OCI-LY1 (cell line): ENCODE results near the gene SLC49A3.

Experiments
- H2AFZ ChIP-seq: fragments of 200-600 bp; sonication (generic), shearing (Covaris generic); 2 replicates; pipeline ENCODE4 v1.6.0; 2014; ENCODE audit warnings: antibody characterized with exemption, mild to moderate bottlenecking, low read length
- H3F3A ChIP-seq: fragments of 200-600 bp; sonication (generic), shearing (Covaris generic); 2 replicates; pipeline ENCODE4 v1.6.0; 2014; ENCODE audit warnings: mild to moderate bottlenecking, antibody characterized with exemption, low read length, moderate library complexity; ENCODE audit not compliant: insufficient read depth
- H3K27ac ChIP-seq: fragments of 200-600 bp; sonication (generic); 2 replicates; pipeline ENCODE4 v1.5.1; 2014; ENCODE audit warnings: low read length, mixed run types, mild to moderate bottlenecking, low read depth; ENCODE audit not compliant: poor library complexity, severe bottlenecking
- H3K27me3 ChIP-seq: fragments of 200-600 bp; sonication (generic); 2 replicates; pipeline ENCODE4 v1.6.0; 2014; ENCODE audit warnings: antibody characterized with exemption, mild to moderate bottlenecking, low read length, moderate library complexity; ENCODE audit not compliant: insufficient read depth
- H3K36me3 ChIP-seq: fragments of 200-600 bp; sonication (generic); 2 replicates; pipeline ENCODE4 v1.6.1; 2014; ENCODE audit warnings: mild to moderate bottlenecking, antibody characterized with exemption, low read length, moderate library complexity, mixed read lengths; ENCODE audit not compliant: insufficient read depth
- H3K4me1 ChIP-seq: fragments of 200-600 bp; sonication (generic); 2 replicates; pipeline ENCODE4 v1.5.1; 2014; ENCODE audit warnings: mild to moderate bottlenecking, low read length, moderate library complexity; ENCODE audit not compliant: insufficient read depth, severe bottlenecking
- H3K4me2 ChIP-seq: fragments of 200-600 bp; sonication (generic), shearing (Covaris generic); 2 replicates; pipeline ENCODE4 v1.6.1; 2014; ENCODE audit warnings: low read length
- H3K4me3 ChIP-seq: fragments of 200-600 bp; sonication (generic); 2 replicates; pipeline ENCODE4 v1.5.1; 2014; ENCODE audit warnings: low read length, low read depth, mild to moderate bottlenecking, mixed read lengths; ENCODE audit not compliant: poor library complexity, severe bottlenecking
- H3K79me2 ChIP-seq: fragments of 200-600 bp; shearing (Covaris generic); 2 replicates; pipeline ENCODE4 v1.6.1; 2016; ENCODE audit warnings: mixed run types, low read length, mixed read lengths; ENCODE audit not compliant: insufficient read depth
- H3K9ac ChIP-seq: fragments of 200-600 bp; sonication (generic), shearing (Covaris generic); 2 replicates; pipeline ENCODE4 v1.6.1; 2014; ENCODE audit warnings: mild to moderate bottlenecking, low read length, mixed read lengths
- H3K9me2 ChIP-seq: fragments of 200-600 bp; sonication (generic), shearing (Covaris generic); 2 replicates; pipeline ENCODE4 v1.6.1; 2014; ENCODE audit warnings: low read depth, mild to moderate bottlenecking, low read length, mixed read lengths
- H3K9me3 ChIP-seq: fragments of 200-600 bp; shearing (Covaris generic); 2 replicates; pipeline ENCODE4 v1.6.1; 2014; ENCODE audit warnings: low read length, mixed read lengths
- H4K20me1 ChIP-seq: fragments of 200-600 bp; sonication (generic), shearing (Covaris generic); 2 replicates; pipeline ENCODE4 v1.6.0; 2016; ENCODE audit warnings: mild to moderate bottlenecking, low read length; ENCODE audit not compliant: insufficient read depth
- EZH2 ChIP-seq: fragments of 200-600 bp; sonication (generic), shearing (Covaris generic); IDR thresholded peaks from 2 replicates; pipeline ENCODE4 v1.8.0; 2017; ENCODE audit warnings: borderline replicate concordance, mixed run types, mild to moderate bottlenecking, antibody characterized with exemption, low read length, moderate library complexity, mixed read lengths
- TF ChIP-seq, protein P1 (sequence below): fragments of 200-600 bp; sonication (generic), shearing (Covaris generic); IDR thresholded peaks from 2 replicates; pipeline ENCODE4 v1.5.1; 2017; ENCODE audit warnings: mild to moderate bottlenecking, antibody characterized with exemption, low read length, moderate library complexity, mixed read lengths

The SLC49A3 gene

GRCh38 chr4:720111-720860, 31.3 kb upstream of the SLC49A3 start:
- no peaks in the 10 kb centered on the region for H3F3A ChIP-seq
- no peaks in the 10 kb centered on the region for H3K79me2 ChIP-seq
- H3K27me3 ChIP-seq, result no peaks in the 10 kb centered on the region
- H3K36me3 ChIP-seq, result no peaks in the 10 kb centered on the region
- H4K20me1 ChIP-seq, result no peaks in the 10 kb centered on the region
- no peaks in the 10 kb centered on the region for H3K9me3 ChIP-seq
- H3K4me2 ChIP-seq, result no peak overlapping the region
- H3K9ac ChIP-seq, result no peak overlapping the region
- H3K9me2 ChIP-seq, result no peaks in the 10 kb centered on the region
- TF ChIP-seq, protein P1, sequence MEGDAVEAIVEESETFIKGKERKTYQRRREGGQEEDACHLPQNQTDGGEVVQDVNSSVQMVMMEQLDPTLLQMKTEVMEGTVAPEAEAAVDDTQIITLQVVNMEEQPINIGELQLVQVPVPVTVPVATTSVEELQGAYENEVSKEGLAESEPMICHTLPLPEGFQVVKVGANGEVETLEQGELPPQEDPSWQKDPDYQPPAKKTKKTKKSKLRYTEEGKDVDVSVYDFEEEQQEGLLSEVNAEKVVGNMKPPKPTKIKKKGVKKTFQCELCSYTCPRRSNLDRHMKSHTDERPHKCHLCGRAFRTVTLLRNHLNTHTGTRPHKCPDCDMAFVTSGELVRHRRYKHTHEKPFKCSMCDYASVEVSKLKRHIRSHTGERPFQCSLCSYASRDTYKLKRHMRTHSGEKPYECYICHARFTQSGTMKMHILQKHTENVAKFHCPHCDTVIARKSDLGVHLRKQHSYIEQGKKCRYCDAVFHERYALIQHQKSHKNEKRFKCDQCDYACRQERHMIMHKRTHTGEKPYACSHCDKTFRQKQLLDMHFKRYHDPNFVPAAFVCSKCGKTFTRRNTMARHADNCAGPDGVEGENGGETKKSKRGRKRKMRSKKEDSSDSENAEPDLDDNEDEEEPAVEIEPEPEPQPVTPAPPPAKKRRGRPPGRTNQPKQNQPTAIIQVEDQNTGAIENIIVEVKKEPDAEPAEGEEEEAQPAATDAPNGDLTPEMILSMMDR, result no peak
- no peak for TF ChIP-seq EZH2
- no peak overlapping the region for H2AFZ ChIP-seq
- no peak overlapping the region for H3K4me3 ChIP-seq
- H3K27ac ChIP-seq, result no peak overlapping the region
- H3K4me1 ChIP-seq, result no peaks in the 10 kb centered on the region

DNA sequence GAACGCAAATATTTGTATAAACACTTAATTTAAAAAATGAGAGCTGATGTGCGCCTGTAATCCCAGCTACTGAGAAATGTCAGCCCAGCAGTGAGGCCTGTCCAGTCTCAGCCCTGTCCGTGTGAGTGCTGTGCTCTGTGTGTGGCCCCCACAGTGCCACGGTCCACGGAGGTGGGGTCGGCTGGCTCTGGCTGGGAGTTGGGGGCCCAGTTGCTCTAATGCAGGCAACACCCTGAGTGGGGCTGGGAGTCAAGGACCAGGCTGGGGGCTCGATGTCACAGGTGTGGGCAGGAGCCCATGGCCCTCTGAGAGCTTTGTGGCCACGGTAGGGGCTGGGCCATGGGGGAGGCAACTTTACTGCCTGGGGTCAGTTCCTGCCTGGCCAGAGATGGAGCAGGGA, 29.5 kb upstream of the SLC49A3 start:
- TF ChIP-seq, protein P1, result no peak
- TF ChIP-seq EZH2, result no peak
- Histone ChIP-seq H3K9me3 (no peaks in the 10 kb centered on the region), H3K9me2 (no peaks in the 10 kb centered on the region), H3K27ac (no peak overlapping the region), H2AFZ (no peak overlapping the region), H3K9ac (no peak overlapping the region), H3K79me2 (no peaks in the 10 kb centered on the region), H3K36me3 (no peaks in the 10 kb centered on the region), H3K4me3 (no peak overlapping the region), H3K4me2 (no peak overlapping the region), H3K4me1 (no peaks in the 10 kb centered on the region), H3K27me3 (no peaks in the 10 kb centered on the region), H3F3A (no peaks in the 10 kb centered on the region), H4K20me1 (no peaks in the 10 kb centered on the region)

DNA sequence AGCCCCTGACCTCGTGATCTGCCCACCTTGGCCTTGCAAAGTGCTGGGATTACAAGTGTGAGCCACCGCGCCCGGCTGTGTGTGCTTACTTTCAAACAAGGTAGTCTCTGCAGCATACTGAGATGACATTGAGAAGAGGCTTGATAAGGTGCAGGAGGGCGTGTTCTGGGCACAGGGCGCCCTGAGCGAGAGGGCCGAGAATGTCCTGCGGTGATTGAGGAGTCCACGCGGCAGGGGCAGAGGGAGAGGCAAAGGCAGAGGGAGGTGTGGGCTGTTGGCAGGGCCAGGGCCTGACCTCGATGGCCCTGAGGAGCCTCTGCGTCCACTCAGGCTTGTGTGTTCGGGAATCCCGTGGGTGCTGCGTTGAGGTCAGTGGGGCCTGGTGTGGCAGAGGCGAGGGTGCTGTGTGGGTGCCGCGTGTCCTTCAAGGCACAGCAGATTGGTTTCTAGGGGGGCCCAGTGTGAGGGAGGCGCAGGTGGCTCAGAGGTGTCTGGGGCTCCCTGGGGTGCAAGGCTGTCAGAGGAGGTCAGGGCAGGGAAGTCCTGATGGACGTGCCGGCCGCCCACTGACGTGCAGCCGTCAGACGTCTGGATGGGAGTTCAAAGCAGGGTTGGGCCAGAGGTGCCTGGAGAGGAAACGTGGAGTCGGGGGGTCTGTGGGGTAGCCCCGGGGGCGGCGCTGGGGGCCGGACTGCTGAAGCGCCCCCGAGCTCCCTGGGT, 28.8 kb upstream of the SLC49A3 start:
- no peaks in the 10 kb centered on the region for H3K9me2 ChIP-seq
- no peak overlapping the region for H3K4me3 ChIP-seq
- no peaks in the 10 kb centered on the region for H3K4me1 ChIP-seq
- H2AFZ ChIP-seq, result no peak overlapping the region
- H3K4me2 ChIP-seq, result no peak overlapping the region
- H4K20me1 ChIP-seq, result no peaks in the 10 kb centered on the region
- H3K79me2 ChIP-seq, result peaks cover 2% of the 10 kb centered on the region; the same call in 1 of the 2 replicates
- no peaks in the 10 kb centered on the region for H3F3A ChIP-seq
- no peak overlapping the region for H3K27ac ChIP-seq
- TF ChIP-seq, protein P1, result no peak
- no peak for TF ChIP-seq EZH2
- no peak overlapping the region for H3K9ac ChIP-seq
- H3K27me3 ChIP-seq, result no peaks in the 10 kb centered on the region
- no peaks in the 10 kb centered on the region for H3K36me3 ChIP-seq
- no peaks in the 10 kb centered on the region for H3K9me3 ChIP-seq
